ENCODE results near the gene OPN1MW.
"Not testable (repeated sequence)": the region's sequence is repeated elsewhere in the genome, so short reads cannot be mapped to it uniquely, and the experiment has no call there.

OPN1MW gene

GRCh38 chrX:154211499-154211898 is 29.1 kb downstream of the OPN1MW start:
- not testable (repeated sequence) for DNase-seq

GRCh38 chrX:154219456-154219855 is 37.1 kb downstream of the OPN1MW start, which contains the start of gene OPN1MW2:
Gene OPN1MW2 (plus strand): TSS chrX:154219756. CDS start chrX:154219816, 60 bp downstream.
- not testable (repeated sequence) for DNase-seq

GRCh38 chrX:154225292-154225691 is 42.9 kb downstream of the OPN1MW start:
- not testable (repeated sequence) for DNase-seq

- DNase-seq, result not testable (repeated sequence)
Observed at GRCh38 chrX:154226706-154227105, 44.3 kb downstream of the OPN1MW start.

- not testable (repeated sequence) for DNase-seq
Observed at GRCh38 chrX:154231443-154231842, 49.0 kb downstream of the OPN1MW start.

GRCh38 chrX:154233620-154234019 is 51.2 kb downstream of the OPN1MW start:
- DNase-seq, result not testable (repeated sequence)

GRCh38 chrX:154238939-154239559 is 56.7 kb downstream of the OPN1MW start:
- not testable (repeated sequence) for DNase-seq

GRCh38 chrX:154239982-154240503 is 57.6 kb downstream of the OPN1MW start:
- not testable (repeated sequence) for DNase-seq

Measured in NCI-H187 treated with DMSO at 0.1 percent for 48 hours (cell line).